ENCODE data around the gene DNAAF3.

Gene DNAAF3

DNA sequence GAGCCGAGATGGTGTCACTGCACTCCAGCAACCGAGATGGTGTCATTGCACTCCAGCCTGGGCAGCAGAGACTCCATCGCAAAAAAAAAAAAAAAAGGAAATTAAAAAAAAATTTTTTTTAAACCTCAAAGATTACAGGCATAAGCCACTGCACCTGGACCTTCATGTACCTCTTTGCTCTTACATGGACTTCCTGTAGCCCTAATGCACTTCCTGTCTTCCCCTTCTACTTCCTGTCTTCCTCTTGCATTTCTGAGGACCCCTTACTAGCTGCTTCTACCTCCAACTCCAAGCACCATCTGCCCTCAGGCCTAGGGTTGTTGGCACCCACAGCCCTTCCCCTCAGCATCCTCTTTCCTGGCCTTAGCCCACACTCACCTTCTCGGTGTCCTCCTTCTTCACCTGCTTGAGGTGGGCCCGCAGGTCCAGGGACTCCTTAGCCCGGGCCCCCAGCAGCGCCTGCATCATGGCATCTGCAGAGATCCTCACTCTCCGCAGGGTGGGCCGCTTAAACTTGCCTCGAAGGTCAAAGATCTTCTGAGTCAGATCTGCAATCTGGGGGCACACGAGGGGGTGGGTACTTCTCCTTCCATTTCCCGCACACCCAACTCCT, 12.7 kb downstream of the DNAAF3 start:
- Histone ChIP-seq H3K27ac (ENCODE audit: insufficient read depth, low read depth, low read length, poor library complexity, severe bottlenecking) (no peak overlapping the region), H3K9me3 (ENCODE audit: control insufficient read depth, low read length) (no peaks in the 10 kb centered on the region), H3K4me1 (ENCODE audit: control insufficient read depth, insufficient read depth, low read length) (peaks cover 7% of the 10 kb centered on the region), H3K36me3 (ENCODE audit: control insufficient read depth, insufficient read depth, low read length) (no peaks in the 10 kb centered on the region), H3K27me3 (ENCODE audit: control insufficient read depth, insufficient read depth, low read length, poor library complexity, severe bottlenecking) (no peaks in the 10 kb centered on the region), H3K4me3 (ENCODE audit: insufficient read depth, low read depth, low read length) (no peak overlapping the region)
- 91 to 92% methylated on average over 11 to 12 of the region's 12 CpGs for WGBS, 2 experiments

DNA sequence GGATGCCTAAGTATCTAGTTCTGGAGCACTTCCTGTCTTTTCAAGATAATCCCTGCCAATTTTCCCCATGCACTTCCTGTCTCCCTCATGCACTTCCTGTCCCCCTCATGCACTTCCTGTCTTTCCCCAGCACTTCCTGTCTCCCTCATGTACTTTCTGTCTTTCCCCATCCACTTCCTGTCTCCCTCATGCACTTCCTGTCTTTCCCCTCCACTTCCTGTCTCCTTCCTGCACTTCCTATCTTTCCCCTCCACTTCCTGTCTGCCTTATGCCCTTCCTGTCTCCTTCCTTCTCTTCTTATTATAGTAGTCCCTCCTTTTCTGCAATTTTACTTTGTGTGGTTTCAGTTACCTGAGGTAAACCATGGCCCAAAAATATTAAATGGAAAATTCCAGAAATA, 14.4 kb downstream of the DNAAF3 start:
- H3K27ac ChIP-seq (ENCODE audit: insufficient read depth, low read depth, low read length, poor library complexity, severe bottlenecking), result no peak overlapping the region
- H3K4me3 ChIP-seq (ENCODE audit: insufficient read depth, low read depth, low read length), result no peak overlapping the region
- H3K4me1 ChIP-seq (ENCODE audit: control insufficient read depth, insufficient read depth, low read length), result peaks cover 14% of the 10 kb centered on the region
- H3K9me3 ChIP-seq (ENCODE audit: control insufficient read depth, low read length), result no peaks in the 10 kb centered on the region
- no peaks in the 10 kb centered on the region for H3K27me3 ChIP-seq (ENCODE audit: control insufficient read depth, insufficient read depth, low read length, poor library complexity, severe bottlenecking)
- H3K36me3 ChIP-seq (ENCODE audit: control insufficient read depth, insufficient read depth, low read length), result no peaks in the 10 kb centered on the region

DNA sequence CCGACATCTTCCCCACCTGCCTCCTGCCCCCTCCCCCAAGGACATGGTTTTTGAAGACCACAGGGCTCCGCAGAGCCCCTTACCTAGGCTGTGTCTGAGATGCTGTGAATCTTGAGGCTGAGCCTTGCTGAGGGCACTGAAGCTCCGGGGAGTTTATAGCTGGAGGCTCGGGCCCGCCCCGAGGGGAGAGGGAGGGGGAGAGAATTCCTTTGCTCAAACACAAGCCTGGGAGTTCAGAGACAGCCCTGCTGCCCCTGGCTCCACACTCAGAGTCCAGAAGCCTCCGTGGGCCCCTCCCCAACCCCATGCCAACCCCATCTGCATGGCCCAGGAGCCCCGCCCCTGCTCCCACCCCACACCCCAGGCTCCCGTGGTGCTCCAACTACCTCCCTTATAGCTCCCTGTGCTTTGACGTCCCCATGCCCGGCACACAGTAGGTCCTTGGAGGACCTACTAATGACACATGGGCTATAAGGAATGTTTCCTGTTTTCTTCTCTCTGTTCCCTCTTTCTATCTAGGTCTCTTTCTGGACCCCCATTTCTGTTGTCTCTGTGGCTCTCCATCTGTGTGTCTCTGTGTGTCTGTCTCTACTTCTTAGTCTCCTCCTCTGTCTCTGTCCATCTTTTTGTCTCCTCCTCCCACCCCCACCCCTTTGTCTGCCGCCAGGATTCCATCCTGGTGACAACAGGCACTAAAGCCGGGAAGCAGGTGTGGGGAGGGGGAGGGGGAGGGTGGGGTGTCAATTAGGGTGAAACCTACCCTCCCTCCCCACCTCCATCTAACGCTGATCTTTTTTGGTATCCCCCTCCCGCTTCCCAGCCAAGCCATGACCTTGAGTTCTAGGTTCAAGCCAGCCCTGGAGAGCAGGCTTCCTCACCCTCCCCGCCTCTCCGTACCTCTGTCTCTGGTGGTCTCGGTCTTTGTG, 17.1 kb downstream of the DNAAF3 start, which contains the start of gene TNNT1:
Gene TNNT1 (minus strand): TSS at position 129 of the 926 bp plus-strand sequence. CDS start 2,049 bp downstream, outside the sequence.
- H3K27ac ChIP-seq (ENCODE audit: insufficient read depth, low read depth, low read length, poor library complexity, severe bottlenecking), result peak within 1 kb of the TSS; percentile 32
- H3K4me3 ChIP-seq (ENCODE audit: insufficient read depth, low read depth, low read length), result peak within 1 kb of the TSS; percentile 23
- WGBS, 2 experiments, result 8 to 10% methylated on average over 15 to 16 of the region's 18 CpGs
- H3K27me3 ChIP-seq (ENCODE audit: control insufficient read depth, insufficient read depth, low read length, poor library complexity, severe bottlenecking), result no peaks in the 10 kb centered on the region
- peaks cover 3% of the 10 kb centered on the region for H3K36me3 ChIP-seq (ENCODE audit: control insufficient read depth, insufficient read depth, low read length)
- no peaks in the 10 kb centered on the region for H3K9me3 ChIP-seq (ENCODE audit: control insufficient read depth, low read length)
- H3K4me1 ChIP-seq (ENCODE audit: control insufficient read depth, insufficient read depth, low read length), result peaks cover 14% of the 10 kb centered on the region

DNA sequence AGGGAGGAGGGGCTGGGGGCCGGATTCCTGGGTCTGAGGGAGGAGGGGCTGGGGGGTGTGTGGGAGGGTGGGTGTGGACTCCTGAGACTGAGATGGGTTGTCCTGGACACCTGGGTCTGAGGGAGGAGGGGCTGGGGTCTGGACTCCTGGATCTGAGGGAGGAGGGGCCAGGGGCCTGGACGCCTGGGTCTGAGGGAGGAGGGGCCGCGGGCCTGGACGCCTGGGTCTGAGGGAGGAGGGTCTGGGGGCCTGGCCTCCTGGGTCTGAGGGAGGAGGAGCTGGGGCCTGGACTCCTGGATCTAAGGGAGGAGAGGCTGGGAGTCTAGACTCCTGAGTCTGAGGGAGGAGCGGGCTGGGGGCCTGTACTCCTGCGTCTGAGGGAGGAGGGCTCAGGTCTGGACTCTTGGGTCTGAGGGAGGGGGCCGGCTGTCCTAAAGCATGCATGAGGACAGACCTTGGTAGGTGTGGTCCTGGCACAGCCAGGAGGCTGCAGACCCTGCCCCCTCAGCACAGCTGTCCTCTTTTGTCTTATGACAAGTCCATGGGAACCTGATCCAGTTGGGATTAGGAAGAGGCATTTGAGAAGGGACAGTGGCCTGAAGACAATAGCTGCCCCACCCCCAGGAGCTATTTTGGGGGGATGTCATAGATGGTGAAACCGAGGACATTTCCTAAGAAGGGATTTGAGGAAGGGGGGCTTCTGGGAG, 18.7 kb downstream of the DNAAF3 start:
- H3K36me3 ChIP-seq (ENCODE audit: control insufficient read depth, insufficient read depth, low read length), result peaks cover 3% of the 10 kb centered on the region
- WGBS, 2 experiments, result 3% methylated on average over 8 to 9 of the region's 9 CpGs
- H3K4me1 ChIP-seq (ENCODE audit: control insufficient read depth, insufficient read depth, low read length), result peaks cover 14% of the 10 kb centered on the region
- H3K27ac ChIP-seq (ENCODE audit: insufficient read depth, low read depth, low read length, poor library complexity, severe bottlenecking), result no peak overlapping the region
- no peak overlapping the region for H3K4me3 ChIP-seq (ENCODE audit: insufficient read depth, low read depth, low read length)
- H3K27me3 ChIP-seq (ENCODE audit: control insufficient read depth, insufficient read depth, low read length, poor library complexity, severe bottlenecking), result no peaks in the 10 kb centered on the region
- no peaks in the 10 kb centered on the region for H3K9me3 ChIP-seq (ENCODE audit: control insufficient read depth, low read length)

DNA sequence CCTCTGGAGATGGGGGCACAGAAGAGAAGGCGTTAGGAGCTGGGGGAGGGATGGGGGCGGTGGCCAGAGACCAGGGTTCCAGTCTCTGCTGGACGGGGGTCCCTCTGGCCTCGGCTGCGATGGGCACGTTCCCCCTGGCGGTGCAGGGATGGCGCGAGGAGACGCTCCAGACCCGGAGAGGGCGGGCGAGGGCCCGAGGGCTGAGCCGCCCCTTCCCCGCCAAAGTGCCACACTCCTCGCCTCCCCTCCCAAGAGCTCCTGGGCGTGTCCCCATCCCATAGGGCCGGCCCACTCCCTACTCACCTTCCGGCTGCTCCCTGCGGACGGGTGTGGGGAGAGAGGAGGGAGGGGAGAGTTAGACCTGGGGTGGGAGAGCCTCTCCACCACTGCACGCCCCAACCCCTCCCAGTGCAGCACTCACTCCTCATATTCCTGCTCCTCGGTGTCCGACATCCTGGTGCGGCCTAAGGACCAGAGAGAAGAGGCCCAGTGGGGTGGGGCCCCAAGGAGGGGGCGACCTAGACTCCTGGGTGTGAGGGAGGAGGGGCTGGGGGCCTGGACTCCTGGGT, 19.6 kb downstream of the DNAAF3 start:
- Histone ChIP-seq H3K27me3 (ENCODE audit: control insufficient read depth, insufficient read depth, low read length, poor library complexity, severe bottlenecking) (no peaks in the 10 kb centered on the region), H3K36me3 (ENCODE audit: control insufficient read depth, insufficient read depth, low read length) (peaks cover 3% of the 10 kb centered on the region), H3K4me1 (ENCODE audit: control insufficient read depth, insufficient read depth, low read length) (peaks cover 14% of the 10 kb centered on the region), H3K9me3 (ENCODE audit: control insufficient read depth, low read length) (no peaks in the 10 kb centered on the region), H3K4me3 (ENCODE audit: insufficient read depth, low read depth, low read length) (peak overlapping the region; percentile 51), H3K27ac (ENCODE audit: insufficient read depth, low read depth, low read length, poor library complexity, severe bottlenecking) (peak overlapping the region; percentile 59)
- WGBS, 2 experiments, result 1% methylated on average over 22 of the region's 27 CpGs

DNA sequence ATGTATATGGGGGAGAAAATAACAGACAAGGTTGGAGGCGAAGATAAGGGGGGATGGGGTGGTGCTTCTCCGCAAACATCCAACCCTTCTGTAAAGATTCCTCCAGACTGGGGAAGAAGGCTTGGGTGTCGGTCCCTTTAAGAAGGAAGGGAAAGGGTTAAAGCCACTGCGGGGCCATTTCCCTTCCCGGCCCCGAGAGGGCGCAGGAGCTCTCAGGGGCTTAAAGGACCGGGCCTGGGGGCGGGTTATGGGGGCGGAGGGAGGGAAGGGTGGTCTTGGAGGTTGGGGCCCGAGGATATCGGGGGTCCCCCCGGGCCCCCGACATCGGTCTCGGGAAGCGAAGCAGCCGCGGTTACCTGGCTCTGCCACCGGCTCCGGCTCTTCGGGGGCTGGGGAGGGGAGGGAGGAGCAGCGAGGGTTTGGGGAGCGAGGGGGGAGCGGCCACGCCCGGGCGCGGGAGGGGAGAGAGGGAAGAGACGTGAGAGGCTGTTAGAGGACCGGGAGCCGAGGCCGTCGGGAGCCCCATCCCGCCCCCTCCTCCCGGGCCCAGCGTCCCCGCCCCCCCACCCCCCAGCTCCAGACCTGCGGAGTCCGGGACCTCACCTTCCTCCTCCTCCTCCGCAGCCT, 20.2 kb downstream of the DNAAF3 start:
- Histone ChIP-seq H3K9me3 (ENCODE audit: control insufficient read depth, low read length) (no peaks in the 10 kb centered on the region), H3K36me3 (ENCODE audit: control insufficient read depth, insufficient read depth, low read length) (peaks cover 3% of the 10 kb centered on the region), H3K27ac (ENCODE audit: insufficient read depth, low read depth, low read length, poor library complexity, severe bottlenecking) (no peak overlapping the region), H3K4me1 (ENCODE audit: control insufficient read depth, insufficient read depth, low read length) (peaks cover 14% of the 10 kb centered on the region), H3K27me3 (ENCODE audit: control insufficient read depth, insufficient read depth, low read length, poor library complexity, severe bottlenecking) (no peaks in the 10 kb centered on the region), H3K4me3 (ENCODE audit: insufficient read depth, low read depth, low read length) (peak overlapping the region; percentile 51)
- WGBS, 2 experiments, result 2% methylated on average over 31 to 38 of the region's 41 CpGs

DNA sequence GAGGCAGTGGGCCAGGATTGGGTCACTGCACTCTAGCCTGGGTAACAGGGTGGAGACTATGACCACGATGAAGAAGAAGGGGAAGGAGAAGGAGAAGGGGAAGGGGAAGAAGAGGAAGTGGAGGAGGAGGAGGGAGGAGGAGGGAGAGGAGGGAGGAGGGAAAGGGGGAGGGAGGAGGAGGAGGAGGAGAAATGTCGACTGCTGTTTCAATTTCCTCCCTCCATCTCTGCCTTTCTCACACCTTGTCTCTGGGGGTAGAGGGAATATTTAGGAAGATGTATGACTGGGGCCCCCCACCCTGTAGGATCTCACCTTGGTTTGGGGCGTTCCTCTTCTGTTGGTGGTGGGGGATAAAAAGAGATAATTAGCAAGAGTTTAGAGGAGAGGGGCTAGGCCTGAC, 21.2 kb downstream of the DNAAF3 start:
- Histone ChIP-seq H3K27me3 (ENCODE audit: control insufficient read depth, insufficient read depth, low read length, poor library complexity, severe bottlenecking) (no peaks in the 10 kb centered on the region), H3K4me3 (ENCODE audit: insufficient read depth, low read depth, low read length) (no peak overlapping the region), H3K4me1 (ENCODE audit: control insufficient read depth, insufficient read depth, low read length) (peaks cover 14% of the 10 kb centered on the region), H3K27ac (ENCODE audit: insufficient read depth, low read depth, low read length, poor library complexity, severe bottlenecking) (no peak overlapping the region), H3K36me3 (ENCODE audit: control insufficient read depth, insufficient read depth, low read length) (peaks cover 3% of the 10 kb centered on the region), H3K9me3 (ENCODE audit: control insufficient read depth, low read length) (no peaks in the 10 kb centered on the region)
- 45 to 60% methylated on average over 3 of the region's 3 CpGs for WGBS, 2 experiments

- no peak overlapping the region for H3K4me3 ChIP-seq (ENCODE audit: insufficient read depth, low read depth, low read length)
- WGBS, 2 experiments, result 27 to 35% methylated on average over 20 to 21 of the region's 21 CpGs
- H3K27me3 ChIP-seq (ENCODE audit: control insufficient read depth, insufficient read depth, low read length, poor library complexity, severe bottlenecking), result no peaks in the 10 kb centered on the region
- no peaks in the 10 kb centered on the region for H3K9me3 ChIP-seq (ENCODE audit: control insufficient read depth, low read length)
- no peak overlapping the region for H3K27ac ChIP-seq (ENCODE audit: insufficient read depth, low read depth, low read length, poor library complexity, severe bottlenecking)
- H3K4me1 ChIP-seq (ENCODE audit: control insufficient read depth, insufficient read depth, low read length), result no peaks in the 10 kb centered on the region
- H3K36me3 ChIP-seq (ENCODE audit: control insufficient read depth, insufficient read depth, low read length), result peaks cover 3% of the 10 kb centered on the region
These were observed 24.7 kb downstream of the DNAAF3 start for GRCh38 chr19:55141696-55142095.

GRCh38 chr19:55137915-55138314, 28.5 kb downstream of the DNAAF3 start:
- Histone ChIP-seq H3K36me3 (ENCODE audit: control insufficient read depth, insufficient read depth, low read length) (peaks cover 2% of the 10 kb centered on the region), H3K9me3 (ENCODE audit: control insufficient read depth, low read length) (no peaks in the 10 kb centered on the region), H3K27ac (ENCODE audit: insufficient read depth, low read depth, low read length, poor library complexity, severe bottlenecking) (no peak overlapping the region), H3K4me1 (ENCODE audit: control insufficient read depth, insufficient read depth, low read length) (no peaks in the 10 kb centered on the region), H3K27me3 (ENCODE audit: control insufficient read depth, insufficient read depth, low read length, poor library complexity, severe bottlenecking) (no peaks in the 10 kb centered on the region), H3K4me3 (ENCODE audit: insufficient read depth, low read depth, low read length) (no peak overlapping the region)
- WGBS, 2 experiments, result 68 to 71% methylated on average over 8 to 9 of the region's 9 CpGs
